ENCODE measurements around the gene HERC2. TPM values are rescaled to one million over a fixed set of nuclear protein-coding genes. Genes with fewer than 3 reads are reported as not detected.
"Not testable (repeated sequence)": the region's sequence is repeated elsewhere in the genome, so short reads cannot be mapped to it uniquely, and the experiment has no call there.

HERC2 gene, protein sequence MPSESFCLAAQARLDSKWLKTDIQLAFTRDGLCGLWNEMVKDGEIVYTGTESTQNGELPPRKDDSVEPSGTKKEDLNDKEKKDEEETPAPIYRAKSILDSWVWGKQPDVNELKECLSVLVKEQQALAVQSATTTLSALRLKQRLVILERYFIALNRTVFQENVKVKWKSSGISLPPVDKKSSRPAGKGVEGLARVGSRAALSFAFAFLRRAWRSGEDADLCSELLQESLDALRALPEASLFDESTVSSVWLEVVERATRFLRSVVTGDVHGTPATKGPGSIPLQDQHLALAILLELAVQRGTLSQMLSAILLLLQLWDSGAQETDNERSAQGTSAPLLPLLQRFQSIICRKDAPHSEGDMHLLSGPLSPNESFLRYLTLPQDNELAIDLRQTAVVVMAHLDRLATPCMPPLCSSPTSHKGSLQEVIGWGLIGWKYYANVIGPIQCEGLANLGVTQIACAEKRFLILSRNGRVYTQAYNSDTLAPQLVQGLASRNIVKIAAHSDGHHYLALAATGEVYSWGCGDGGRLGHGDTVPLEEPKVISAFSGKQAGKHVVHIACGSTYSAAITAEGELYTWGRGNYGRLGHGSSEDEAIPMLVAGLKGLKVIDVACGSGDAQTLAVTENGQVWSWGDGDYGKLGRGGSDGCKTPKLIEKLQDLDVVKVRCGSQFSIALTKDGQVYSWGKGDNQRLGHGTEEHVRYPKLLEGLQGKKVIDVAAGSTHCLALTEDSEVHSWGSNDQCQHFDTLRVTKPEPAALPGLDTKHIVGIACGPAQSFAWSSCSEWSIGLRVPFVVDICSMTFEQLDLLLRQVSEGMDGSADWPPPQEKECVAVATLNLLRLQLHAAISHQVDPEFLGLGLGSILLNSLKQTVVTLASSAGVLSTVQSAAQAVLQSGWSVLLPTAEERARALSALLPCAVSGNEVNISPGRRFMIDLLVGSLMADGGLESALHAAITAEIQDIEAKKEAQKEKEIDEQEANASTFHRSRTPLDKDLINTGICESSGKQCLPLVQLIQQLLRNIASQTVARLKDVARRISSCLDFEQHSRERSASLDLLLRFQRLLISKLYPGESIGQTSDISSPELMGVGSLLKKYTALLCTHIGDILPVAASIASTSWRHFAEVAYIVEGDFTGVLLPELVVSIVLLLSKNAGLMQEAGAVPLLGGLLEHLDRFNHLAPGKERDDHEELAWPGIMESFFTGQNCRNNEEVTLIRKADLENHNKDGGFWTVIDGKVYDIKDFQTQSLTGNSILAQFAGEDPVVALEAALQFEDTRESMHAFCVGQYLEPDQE (N-terminal part only)
- total RNA-seq (2022), result 18.0 and 19.7 TPM in 2 replicates
- Bru-seq, nascent RNA, result percentile 56 among the genes with signal in this experiment
- percentile 56 among the genes with signal in this experiment for BruChase-seq, experiment 1, labeled RNA remaining after a 6-hour chase
- BruChase-seq, experiment 2, labeled RNA remaining after a 2-hour chase, result percentile 54 among the genes with signal in this experiment
- long read RNA-seq, partial matches to known transcripts, result 3 of 5 reads
- long read RNA-seq, other reads (novel, unspliced or antisense), result 1 of 5 reads

DNA sequence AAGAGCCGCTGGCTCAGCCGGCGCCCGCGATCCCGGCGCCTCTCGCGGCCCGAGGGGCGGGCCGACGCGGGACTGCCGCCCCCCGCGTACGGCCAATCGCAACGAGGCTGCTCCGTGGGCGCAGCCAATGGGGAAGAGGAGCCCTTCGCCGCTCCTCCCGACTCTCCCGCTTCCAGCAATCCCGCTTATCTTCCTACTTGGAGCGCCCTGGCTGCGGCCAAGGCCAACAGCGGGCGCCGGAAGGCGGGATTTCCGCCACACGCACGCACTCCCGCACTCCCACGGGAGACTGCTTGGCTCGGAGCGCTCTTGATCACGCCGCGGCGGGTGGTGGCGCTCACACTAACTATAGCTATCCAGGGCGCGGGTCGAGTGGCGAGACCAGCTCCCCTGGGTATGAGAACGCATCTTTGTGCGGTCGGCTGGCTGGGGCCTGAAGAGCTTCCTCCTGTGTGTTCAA lies at the start of gene HERC2:
HERC2 (minus strand) TSS at position 51 of the 460 bp plus-strand sequence. CDS start 746 bp downstream, outside the sequence.
- H3K9me3 Mint-ChIP-seq (ENCODE audit: low read depth, unreplicated experiment); intact Hi-C loops (cut with micrococcal nuclease; ENCODE audit: unreplicated experiment); H3K4me1 Mint-ChIP-seq (ENCODE audit: low read depth, unreplicated experiment); BruUV-seq (replicated peaks); H3K27me3 Mint-ChIP-seq (ENCODE audit: unreplicated experiment); CTCF ChIA-PET; H3K36me3 Mint-ChIP-seq (ENCODE audit: insufficient read depth, unreplicated experiment); DNase-seq: not testable (repeated sequence)
- peak within 1 kb of the TSS; percentile 71 for H3K4me3 Mint-ChIP-seq (ENCODE audit: low read depth, unreplicated experiment)
- peak within 1 kb of the TSS; percentile 12 for H3K27ac Mint-ChIP-seq (ENCODE audit: unreplicated experiment)

DNA sequence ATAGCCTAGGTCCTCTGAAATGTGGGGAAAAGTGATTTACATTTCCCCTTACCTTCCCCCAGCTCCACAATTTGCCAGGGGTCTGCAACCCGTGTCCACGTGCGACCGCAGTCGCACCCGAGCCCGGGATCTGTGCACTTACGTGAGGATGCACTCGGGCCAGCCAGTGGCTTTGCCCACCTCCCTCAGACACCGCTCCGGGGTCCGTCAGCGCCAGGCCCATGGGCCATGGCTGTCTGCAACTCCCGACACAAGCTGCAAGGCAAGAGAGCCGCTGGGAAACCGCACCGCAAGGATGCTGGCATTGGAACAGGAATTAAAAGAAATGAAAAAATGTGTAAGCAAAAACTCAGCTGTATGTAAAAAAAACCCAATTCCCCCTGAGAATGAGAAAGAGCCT lies 43.5 kb upstream of the HERC2 start:
- H3K36me3 Mint-ChIP-seq (ENCODE audit: insufficient read depth, unreplicated experiment); CTCF ChIA-PET; H3K27ac Mint-ChIP-seq (ENCODE audit: unreplicated experiment); DNase-seq; H3K4me3 Mint-ChIP-seq (ENCODE audit: low read depth, unreplicated experiment); intact Hi-C loops (cut with micrococcal nuclease; ENCODE audit: unreplicated experiment); H3K9me3 Mint-ChIP-seq (ENCODE audit: low read depth, unreplicated experiment); H3K4me1 Mint-ChIP-seq (ENCODE audit: low read depth, unreplicated experiment); H3K27me3 Mint-ChIP-seq (ENCODE audit: unreplicated experiment); BruUV-seq (replicated peaks): not testable (repeated sequence)

DNA sequence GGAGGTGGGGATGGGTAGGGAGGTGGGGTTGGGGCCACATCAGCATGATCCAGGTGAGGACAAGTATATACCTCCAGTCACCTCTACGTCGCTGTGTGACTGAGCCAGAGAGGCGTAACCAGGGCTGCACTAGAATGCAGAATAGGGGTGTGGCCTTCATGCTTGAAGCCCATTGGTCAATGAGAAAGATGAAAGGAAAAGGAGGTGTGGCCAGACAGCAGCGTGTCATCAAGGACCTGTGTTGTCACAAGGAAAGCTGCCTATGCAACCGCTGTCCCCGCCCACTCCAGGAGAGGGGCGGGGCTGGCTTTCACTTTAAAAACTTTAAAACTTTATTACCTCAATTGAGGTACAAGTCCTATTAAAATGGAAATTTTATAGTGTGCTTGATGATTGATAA lies 36.0 kb upstream of the HERC2 start, which contains the start of gene GOLGA6L24:
GOLGA6L24 (minus strand) TSS at position 101 of the 400 bp plus-strand sequence; CDS start at position 40, 61 bp downstream.
- H3K27ac Mint-ChIP-seq (ENCODE audit: unreplicated experiment); H3K36me3 Mint-ChIP-seq (ENCODE audit: insufficient read depth, unreplicated experiment); BruUV-seq (replicated peaks); intact Hi-C loops (cut with micrococcal nuclease; ENCODE audit: unreplicated experiment); DNase-seq; H3K9me3 Mint-ChIP-seq (ENCODE audit: low read depth, unreplicated experiment); H3K4me1 Mint-ChIP-seq (ENCODE audit: low read depth, unreplicated experiment); H3K4me3 Mint-ChIP-seq (ENCODE audit: low read depth, unreplicated experiment); CTCF ChIA-PET; H3K27me3 Mint-ChIP-seq (ENCODE audit: unreplicated experiment): not testable (repeated sequence)

DNA sequence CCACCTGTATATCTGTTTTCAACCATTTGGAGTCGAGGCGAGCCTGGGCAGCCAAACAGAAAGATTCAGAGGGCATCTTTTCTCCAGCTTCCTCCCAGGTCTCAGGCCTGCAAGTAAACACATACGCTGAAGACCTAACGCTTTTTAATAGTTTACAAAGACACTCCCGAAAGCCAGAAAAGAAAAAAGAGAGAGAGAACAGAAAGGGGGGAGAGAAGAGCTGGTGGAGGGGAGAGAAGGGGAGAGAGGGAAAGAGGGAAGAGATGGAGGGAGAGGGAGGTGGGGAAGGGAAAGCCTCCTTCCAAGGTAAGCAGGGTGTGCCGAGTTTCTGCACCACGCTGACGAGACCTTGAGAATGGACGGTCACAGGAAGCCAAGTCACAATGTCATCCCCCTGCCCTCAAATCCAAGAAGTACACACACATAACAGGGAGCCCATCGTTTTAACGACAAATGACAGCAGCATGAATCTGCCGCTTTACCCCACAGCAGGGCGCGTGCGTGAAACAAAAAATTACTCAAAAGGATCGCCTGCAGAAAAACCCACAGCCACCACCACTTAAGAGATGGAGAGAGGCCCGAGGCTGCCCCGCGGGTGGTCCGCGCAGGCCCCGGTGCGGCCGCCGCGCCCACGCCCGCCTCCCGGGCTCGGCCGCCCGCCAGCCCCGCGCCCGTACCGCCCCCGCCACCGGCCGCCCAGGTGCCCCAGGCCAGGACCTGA lies 461 bp downstream of the HERC2 start:
- peak overlapping the region; percentile 12 for H3K27ac Mint-ChIP-seq (ENCODE audit: unreplicated experiment)
- H3K36me3 Mint-ChIP-seq (ENCODE audit: insufficient read depth, unreplicated experiment); H3K9me3 Mint-ChIP-seq (ENCODE audit: low read depth, unreplicated experiment); DNase-seq; BruUV-seq (replicated peaks); H3K4me1 Mint-ChIP-seq (ENCODE audit: low read depth, unreplicated experiment); H3K27me3 Mint-ChIP-seq (ENCODE audit: unreplicated experiment); CTCF ChIA-PET; intact Hi-C loops (cut with micrococcal nuclease; ENCODE audit: unreplicated experiment): not testable (repeated sequence)
- peak overlapping the region; percentile 71 for H3K4me3 Mint-ChIP-seq (ENCODE audit: low read depth, unreplicated experiment)

DNA sequence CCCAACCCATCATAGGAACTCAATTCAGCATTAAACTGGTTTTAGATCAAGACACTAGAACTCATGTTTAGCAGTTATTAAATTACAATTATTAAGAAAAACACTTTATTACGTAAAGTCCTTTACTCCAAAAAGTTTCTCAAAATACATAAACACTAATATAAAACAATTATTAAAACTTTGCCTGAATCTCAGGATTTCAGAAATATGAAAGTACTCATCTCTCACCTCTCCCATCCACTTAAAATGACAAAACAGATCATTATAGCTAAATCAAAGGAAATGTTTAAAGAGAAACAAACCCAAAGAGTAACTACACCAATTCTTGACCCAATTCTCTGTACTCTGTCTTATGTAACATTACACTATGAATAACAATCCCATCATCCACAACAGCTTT lies 2.3 kb downstream of the HERC2 start:
- BruUV-seq (replicated peaks); DNase-seq; H3K27me3 Mint-ChIP-seq (ENCODE audit: unreplicated experiment); H3K9me3 Mint-ChIP-seq (ENCODE audit: low read depth, unreplicated experiment); H3K4me3 Mint-ChIP-seq (ENCODE audit: low read depth, unreplicated experiment); intact Hi-C loops (cut with micrococcal nuclease; ENCODE audit: unreplicated experiment); H3K27ac Mint-ChIP-seq (ENCODE audit: unreplicated experiment); H3K36me3 Mint-ChIP-seq (ENCODE audit: insufficient read depth, unreplicated experiment); H3K4me1 Mint-ChIP-seq (ENCODE audit: low read depth, unreplicated experiment); CTCF ChIA-PET: not testable (repeated sequence)

DNA sequence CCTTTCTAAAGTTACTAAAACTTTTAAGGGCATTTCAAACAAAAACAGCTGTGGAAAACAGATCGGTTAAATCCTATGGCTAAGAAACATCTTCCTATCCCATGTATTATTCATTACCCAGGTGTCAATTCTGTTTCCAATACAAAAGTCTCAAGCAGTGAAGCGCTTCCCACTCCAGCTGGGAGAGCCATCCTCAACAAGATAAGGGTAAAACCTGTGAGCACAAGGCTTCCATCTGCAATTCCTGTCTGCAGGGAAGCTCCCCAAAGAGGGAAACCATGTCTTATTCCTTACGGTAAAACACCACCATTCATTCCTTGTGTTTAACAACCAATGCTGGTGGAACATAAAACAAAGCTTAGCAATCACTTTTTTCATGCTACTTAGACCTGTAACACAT lies 3.2 kb downstream of the HERC2 start:
- intact Hi-C loops (cut with micrococcal nuclease; ENCODE audit: unreplicated experiment); H3K4me3 Mint-ChIP-seq (ENCODE audit: low read depth, unreplicated experiment); DNase-seq; BruUV-seq (replicated peaks); H3K27me3 Mint-ChIP-seq (ENCODE audit: unreplicated experiment); H3K9me3 Mint-ChIP-seq (ENCODE audit: low read depth, unreplicated experiment); H3K36me3 Mint-ChIP-seq (ENCODE audit: insufficient read depth, unreplicated experiment); CTCF ChIA-PET; H3K27ac Mint-ChIP-seq (ENCODE audit: unreplicated experiment); H3K4me1 Mint-ChIP-seq (ENCODE audit: low read depth, unreplicated experiment): not testable (repeated sequence)

DNA sequence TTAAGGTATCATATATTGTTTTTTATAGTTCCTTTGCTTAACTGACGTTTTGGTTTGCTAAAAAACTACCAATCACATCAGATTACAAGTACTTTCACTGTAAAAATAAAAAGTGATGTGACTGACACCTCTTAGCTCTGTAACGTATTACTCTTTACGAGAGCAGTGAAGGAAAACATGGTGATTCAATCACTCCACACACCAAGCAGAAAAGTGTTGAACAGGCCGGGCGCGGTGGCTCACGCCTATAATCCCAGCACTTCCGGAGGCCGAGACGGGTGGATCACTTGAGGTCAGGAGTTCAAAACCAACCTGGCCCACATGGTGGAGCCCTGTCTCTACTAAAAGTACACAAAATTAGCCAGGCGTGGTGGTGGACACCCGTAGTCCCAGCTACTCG lies 3.9 kb downstream of the HERC2 start:
- H3K27ac Mint-ChIP-seq (ENCODE audit: unreplicated experiment); H3K36me3 Mint-ChIP-seq (ENCODE audit: insufficient read depth, unreplicated experiment); CTCF ChIA-PET; H3K4me1 Mint-ChIP-seq (ENCODE audit: low read depth, unreplicated experiment); DNase-seq; intact Hi-C loops (cut with micrococcal nuclease; ENCODE audit: unreplicated experiment); H3K27me3 Mint-ChIP-seq (ENCODE audit: unreplicated experiment); H3K4me3 Mint-ChIP-seq (ENCODE audit: low read depth, unreplicated experiment); H3K9me3 Mint-ChIP-seq (ENCODE audit: low read depth, unreplicated experiment); BruUV-seq (replicated peaks): not testable (repeated sequence)

DNA sequence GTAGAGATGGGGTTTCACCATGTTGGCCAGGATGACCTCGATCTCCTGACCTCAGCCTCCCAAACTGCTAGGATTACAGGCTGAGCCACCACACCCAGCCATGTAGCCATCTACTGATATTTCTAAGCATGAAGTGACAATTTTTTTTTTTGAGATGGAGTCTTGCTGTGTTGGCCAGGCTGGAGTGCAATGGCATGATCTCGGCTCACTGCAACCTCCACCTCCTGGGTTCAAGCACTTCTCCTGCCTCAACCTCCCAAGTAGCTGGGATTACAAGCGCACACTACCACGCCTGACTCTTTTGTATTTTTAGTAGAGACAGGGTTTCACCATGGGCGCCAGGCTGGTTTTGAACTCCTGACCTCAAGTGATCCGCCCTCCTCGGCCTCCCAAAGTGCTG lies 5.0 kb downstream of the HERC2 start:
- BruUV-seq (replicated peaks); H3K27me3 Mint-ChIP-seq (ENCODE audit: unreplicated experiment); CTCF ChIA-PET; H3K4me1 Mint-ChIP-seq (ENCODE audit: low read depth, unreplicated experiment); H3K9me3 Mint-ChIP-seq (ENCODE audit: low read depth, unreplicated experiment); intact Hi-C loops (cut with micrococcal nuclease; ENCODE audit: unreplicated experiment); DNase-seq; H3K4me3 Mint-ChIP-seq (ENCODE audit: low read depth, unreplicated experiment); H3K36me3 Mint-ChIP-seq (ENCODE audit: insufficient read depth, unreplicated experiment); H3K27ac Mint-ChIP-seq (ENCODE audit: unreplicated experiment): not testable (repeated sequence)

All from Calu3 (cell line).